Measurements from ENCODE around the gene MCUR1. TPM values are rescaled to one million over a fixed set of nuclear protein-coding genes. Genes with fewer than 3 reads are reported as not detected.
A peak's percentile ranks its signal among the peaks of the same experiment; 100 is the strongest.

MCUR1 gene
- total and polyA plus RNA-seq, 2 of the 13 experiments (the other 11 are each of a cell fraction or from before 2014, with no cell fraction given): 8.0 to 29.6 TPM

GRCh38 chr6:13818341-13818740, 4.0 kb upstream of the MCUR1 start (continued):
- no peak for TF ChIP-seq HOXA7 (CRISPR knock-in tag; IDR thresholded peaks at IDR 0.05)
- no peak for TF ChIP-seq IKZF1 (IDR thresholded peaks at IDR 0.05)
- TF ChIP-seq PRMT3 (CRISPR knock-in tag; IDR thresholded peaks at IDR 0.05; ENCODE audit: borderline replicate concordance, low read depth): no peak
- peak; percentile 68 for TF ChIP-seq FOXP4 (CRISPR knock-in tag; IDR thresholded peaks at IDR 0.05)
- TF ChIP-seq YEATS2 (CRISPR knock-in tag; IDR thresholded peaks at IDR 0.05; ENCODE audit: borderline replicate concordance): no peak
- no peak for TF ChIP-seq ZNF224 (CRISPR knock-in tag; IDR thresholded peaks at IDR 0.05)
- no peak for TF ChIP-seq GMEB2 (CRISPR knock-in tag; IDR thresholded peaks at IDR 0.05; ENCODE audit: low read depth)
- TF ChIP-seq ZGPAT (CRISPR knock-in tag; IDR thresholded peaks at IDR 0.05): no peak
- no peak for TF ChIP-seq ADNP (CRISPR knock-in tag; IDR thresholded peaks at IDR 0.05)
- no peak for TF ChIP-seq ZBTB8A (CRISPR knock-in tag; IDR thresholded peaks at IDR 0.05; ENCODE audit: borderline replicate concordance, low read depth)
- TF ChIP-seq ZNF510 (CRISPR knock-in tag; IDR thresholded peaks at IDR 0.05; ENCODE audit: low read depth): no peak
- TF ChIP-seq ZNF33A (CRISPR knock-in tag; IDR thresholded peaks at IDR 0.05; ENCODE audit: borderline replicate concordance): no peak
- TF ChIP-seq TFE3 (CRISPR knock-in tag; IDR thresholded peaks at IDR 0.05): no peak
- TF ChIP-seq SIX4 (CRISPR knock-in tag; IDR thresholded peaks at IDR 0.05): no peak
- TF ChIP-seq TBP (CRISPR knock-in tag; IDR thresholded peaks at IDR 0.05): no peak
- TF ChIP-seq ZNF639 (CRISPR knock-in tag; conservative IDR thresholded peaks at IDR 0.05): no peak
- TF ChIP-seq MAX (IDR thresholded peaks at IDR 0.05): no peak
- TF ChIP-seq TEAD2 (CRISPR knock-in tag; IDR thresholded peaks at IDR 0.05): no peak
- TF ChIP-seq ZNF337 (CRISPR knock-in tag; IDR thresholded peaks at IDR 0.05; ENCODE audit: borderline replicate concordance, low read depth): no peak
- no peak for TF ChIP-seq CEBPG (CRISPR knock-in tag; IDR thresholded peaks at IDR 0.05)
- no peak for TF ChIP-seq AKAP8 (CRISPR knock-in tag; IDR thresholded peaks at IDR 0.05)
- no peak for TF ChIP-seq SNAPC2 (CRISPR knock-in tag; IDR thresholded peaks at IDR 0.05)
- TF ChIP-seq MAZ (IDR thresholded peaks at IDR 0.05; ENCODE audit: borderline replicate concordance, low read depth, low read length): no peak
- TF ChIP-seq MAZ (CRISPR knock-in tag; IDR thresholded peaks at IDR 0.05; ENCODE audit: low read depth): no peak
- TF ChIP-seq ZNF580 (CRISPR knock-in tag; IDR thresholded peaks at IDR 0.05; ENCODE audit: borderline replicate concordance, low read depth): no peak

Data from HepG2 (cell line).